MV-4-11 (cell line): ENCODE results near the gene HYAL2.

Experiments used
- DNase-seq: peaks from one replicate; lab custom pipeline; 2025; lab: John Stamatoyannopoulos, UW

HYAL2 gene

DNA sequence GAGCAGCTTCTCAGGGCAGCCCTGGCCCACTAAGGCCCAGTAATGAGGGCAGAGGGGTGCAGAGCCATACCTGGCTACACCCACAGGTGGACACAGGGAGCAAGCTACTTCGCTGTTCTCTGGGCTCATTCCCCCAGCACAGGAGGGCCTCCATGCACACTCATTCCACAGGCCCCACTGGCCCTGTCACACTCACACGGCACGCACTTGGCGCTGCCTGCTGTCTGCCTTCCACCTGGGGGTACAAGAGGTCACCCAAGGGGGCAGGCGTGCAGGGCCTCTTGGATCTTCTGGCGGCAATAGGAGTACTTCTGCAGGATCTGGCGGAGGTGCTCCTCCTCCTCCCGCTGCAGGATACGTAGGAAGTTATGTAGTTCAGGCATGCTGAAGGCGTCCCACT is 7.8 kb upstream of the HYAL2 start:
- DNase-seq: no peak

- DNase-seq: peak; percentile 95
Measured at GRCh38 chr3:50327943-50328691, 5.6 kb upstream of the HYAL2 start, which contains the start of gene TUSC2. Gene TUSC2 (minus strand): TSS chr3:50328223. CDS start chr3:50328099, 124 bp downstream.

DNA sequence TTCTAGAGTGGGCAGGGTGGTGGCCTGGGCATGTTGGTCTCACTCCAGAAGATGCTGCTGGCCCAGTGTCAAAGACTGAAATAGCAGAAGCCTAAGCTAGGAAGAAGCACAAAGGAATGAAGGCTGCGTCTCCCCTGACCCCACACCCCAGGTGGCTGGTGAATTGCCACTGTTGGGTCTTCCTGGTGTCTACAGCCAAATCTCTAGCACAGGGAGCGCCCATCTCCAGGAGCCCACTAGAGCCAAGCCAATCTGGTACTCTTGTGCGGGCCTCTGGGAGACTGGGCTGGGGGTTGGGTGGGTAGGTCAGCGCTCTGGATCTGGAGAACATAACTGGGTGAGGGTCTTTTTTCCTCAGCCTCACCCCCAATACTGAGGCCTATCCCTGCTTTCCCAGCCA is 4.6 kb upstream of the HYAL2 start:
- DNase-seq: no peak

DNA sequence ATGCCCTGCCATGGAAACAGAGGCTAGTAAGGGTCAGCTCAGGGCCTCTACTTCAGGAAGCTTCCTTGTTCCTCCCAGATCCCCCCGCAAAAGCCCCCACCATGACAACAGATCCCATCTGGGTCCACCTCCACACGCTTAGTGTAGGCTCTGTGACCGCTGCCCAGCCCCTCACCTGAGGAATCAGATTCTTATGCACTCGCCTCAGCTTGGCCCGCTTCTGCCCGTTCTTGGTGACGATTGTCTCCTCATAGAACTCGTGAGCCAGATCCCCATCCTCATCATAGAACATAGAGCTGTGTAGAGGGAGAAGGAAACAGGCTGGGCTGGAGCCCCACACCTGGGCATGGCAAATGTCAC is 3.6 kb upstream of the HYAL2 start:
- DNase-seq: no peak

DNA sequence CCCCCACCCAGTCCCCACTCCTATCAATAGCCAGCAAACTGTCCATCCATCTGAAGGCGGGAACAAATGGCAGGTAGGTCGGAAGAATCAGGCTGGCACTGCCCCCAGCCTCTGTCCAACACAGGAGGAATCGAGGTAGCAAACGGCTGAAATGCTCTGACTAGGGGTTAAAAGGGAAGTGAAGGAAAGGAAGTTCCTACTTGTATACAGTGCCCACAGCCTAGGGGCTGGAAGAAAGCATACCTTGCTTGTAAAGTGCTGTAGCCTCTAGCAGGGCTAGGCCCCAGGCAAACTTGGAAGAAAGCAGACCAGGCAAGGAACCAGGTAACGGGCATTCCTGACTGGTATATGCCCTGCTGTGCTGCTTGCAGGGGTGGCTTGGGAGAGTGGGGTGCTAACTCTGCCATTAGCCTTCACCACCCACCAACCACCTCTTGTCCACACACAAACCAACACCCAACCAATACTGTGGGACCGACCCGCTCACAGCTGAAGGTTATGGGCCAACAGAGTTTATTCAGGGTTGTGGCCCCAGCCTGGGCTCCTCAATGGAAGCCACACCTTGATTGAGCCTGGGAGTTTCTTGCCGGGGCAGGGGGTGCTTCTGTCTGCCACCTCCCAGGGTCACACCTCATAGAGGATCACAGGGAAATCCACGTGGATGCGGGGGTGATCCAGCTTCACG is 3.1 kb upstream of the HYAL2 start:
- DNase-seq: no peak

- DNase-seq: no peak
Measured at GRCh38 chr3:50325113-50325480, 2.6 kb upstream of the HYAL2 start.

DNA sequence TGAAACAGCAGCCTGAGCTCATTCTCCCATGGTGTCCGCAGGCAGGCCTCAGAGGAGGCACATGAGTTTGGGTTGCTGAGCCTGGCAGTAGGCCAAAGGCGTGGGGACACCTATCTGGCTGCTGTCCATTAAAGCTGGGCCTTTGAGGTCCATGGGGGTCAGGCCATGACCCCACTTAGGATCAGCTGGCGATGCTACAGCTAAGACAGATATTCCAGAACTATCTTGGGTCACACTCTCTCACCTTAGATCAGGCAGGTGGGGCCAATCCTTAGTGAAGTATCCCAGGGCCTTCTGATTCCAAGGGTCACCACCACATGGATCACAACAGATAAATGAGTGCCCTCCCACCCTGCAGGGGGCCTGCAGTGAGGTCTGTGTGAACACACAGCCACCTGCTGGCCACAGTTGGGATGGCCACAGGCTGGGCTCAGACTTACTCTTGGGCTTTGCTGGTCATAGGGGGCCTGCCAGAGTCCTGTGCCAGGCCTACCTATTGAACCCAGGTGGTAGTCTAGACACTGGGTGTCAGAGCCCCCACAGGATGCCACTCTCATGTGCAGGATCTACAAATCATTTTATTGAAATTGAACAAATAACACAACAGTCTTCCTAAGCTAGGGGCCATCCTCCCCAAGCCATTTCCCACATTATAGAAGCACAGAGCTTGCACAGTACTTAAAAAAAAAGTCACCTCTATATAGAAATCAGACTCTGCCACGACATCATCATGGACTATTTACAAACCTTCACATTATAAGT is 2.0 kb upstream of the HYAL2 start:
- DNase-seq: peak; percentile 46

DNA sequence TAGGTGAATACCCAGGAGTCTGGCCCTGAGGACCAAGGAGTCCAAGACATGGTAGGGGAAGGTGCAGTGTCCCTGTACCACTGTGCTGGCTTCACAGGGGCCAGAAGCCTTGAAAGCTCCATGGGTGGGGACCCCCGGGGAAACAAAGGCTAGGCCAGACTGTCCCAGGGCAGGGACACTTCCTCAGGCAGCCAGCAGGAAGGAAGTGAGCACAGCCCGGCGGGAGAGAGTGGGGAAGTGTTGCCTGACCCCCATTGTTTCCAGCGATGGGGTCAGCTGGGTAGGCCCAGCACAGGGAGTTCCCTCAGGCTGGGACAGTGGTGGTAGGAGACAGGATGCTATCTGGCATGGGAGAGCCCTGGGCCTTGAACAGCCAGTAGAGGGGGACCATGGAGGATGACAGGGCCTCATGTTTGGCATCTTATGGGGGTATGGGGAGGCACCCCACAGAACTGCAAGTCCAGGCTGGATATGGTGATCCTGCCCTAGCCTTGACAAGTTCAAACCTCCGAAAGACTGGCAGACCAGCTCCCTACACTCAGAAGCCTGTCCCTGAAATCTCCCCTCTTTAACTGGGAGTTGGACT is 1.2 kb upstream of the HYAL2 start:
- DNase-seq: no peak

GRCh38 chr3:50323092-50323600 is 601 bp upstream of the HYAL2 start:
- no peak for DNase-seq

- DNase-seq: no peak
Measured at GRCh38 chr3:50322115-50322385, 495 bp downstream of the HYAL2 start.

DNA sequence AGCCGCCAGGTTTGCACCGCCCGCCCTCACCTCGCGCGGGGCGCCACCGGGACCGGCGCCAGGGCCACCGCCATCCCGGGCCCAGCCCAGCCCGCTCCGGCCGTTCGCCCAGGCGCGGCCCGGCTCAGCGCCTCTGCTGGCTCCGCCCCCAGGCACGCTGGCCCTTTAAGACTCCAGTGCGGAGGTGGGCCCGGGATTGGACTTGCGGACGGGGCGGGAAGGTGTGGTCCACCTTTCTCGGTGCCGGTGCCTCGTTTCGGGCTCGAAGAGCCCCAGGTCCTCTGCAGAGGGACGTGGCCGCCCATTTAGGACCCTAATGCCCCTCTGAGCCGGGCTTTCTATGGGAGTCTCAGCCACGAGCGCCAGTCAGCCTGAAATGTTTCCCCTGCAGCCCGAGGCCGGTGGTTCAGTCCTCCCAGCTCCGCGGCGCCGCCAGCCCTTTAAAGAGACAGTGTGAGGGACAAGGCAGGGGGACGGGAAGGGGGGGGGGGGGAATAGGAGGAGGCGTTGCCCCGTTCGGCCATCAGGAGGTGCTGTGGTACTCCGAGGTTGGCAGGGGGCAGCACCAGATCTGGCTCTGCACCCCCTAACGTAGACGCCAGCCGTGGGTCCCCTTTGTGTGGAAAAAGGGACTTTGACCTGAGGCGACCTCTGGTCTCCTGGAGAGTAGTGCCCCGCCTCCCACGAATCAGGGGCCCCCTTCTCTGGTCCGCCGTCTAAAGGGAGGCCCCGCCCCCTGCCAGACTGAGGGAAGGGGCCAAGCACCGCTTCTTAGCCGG is 1.0 kb downstream of the HYAL2 start:
- peak; percentile 78 for DNase-seq

GRCh38 chr3:50320853-50321335 is 1.7 kb downstream of the HYAL2 start:
- peak; percentile 29 for DNase-seq

DNA sequence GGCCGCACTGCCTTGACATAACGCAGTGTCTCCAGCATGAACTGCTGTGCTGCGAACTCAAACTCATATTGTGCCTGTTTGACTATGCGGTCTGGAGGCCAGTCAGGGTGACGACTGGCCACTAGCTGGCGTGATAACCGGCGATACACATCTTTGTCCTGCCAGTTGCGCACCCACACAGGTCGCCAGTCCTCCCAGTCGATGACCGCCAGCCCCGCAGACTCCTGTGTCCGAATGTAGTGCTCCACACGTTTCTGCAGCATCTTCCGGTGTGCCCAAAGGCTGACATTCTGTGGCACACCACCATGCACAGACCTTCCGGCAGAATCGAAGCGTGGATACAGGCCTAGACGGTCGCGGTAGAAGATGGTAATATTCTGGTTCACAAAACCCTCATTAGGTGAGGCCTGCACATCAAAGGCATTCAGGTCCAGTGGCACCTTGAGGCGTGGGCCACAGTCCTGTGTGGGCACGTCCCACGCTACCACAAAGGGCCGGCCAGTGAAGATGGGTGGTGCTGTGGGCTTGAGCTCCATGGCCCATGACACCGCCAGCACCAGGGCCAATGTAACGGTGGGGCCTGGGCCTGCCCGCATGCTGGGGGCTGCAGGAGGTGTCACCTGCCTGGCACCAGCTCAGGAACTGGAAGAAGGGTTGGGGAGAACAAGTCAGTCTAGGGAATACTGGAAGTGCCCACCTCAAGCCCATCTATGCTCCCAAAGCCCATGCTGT is 2.5 kb downstream of the HYAL2 start:
- DNase-seq: no peak

GRCh38 chr3:50319181-50319893 is 3.2 kb downstream of the HYAL2 start:
- no peak for DNase-seq

GRCh38 chr3:50318615-50319014 is 3.9 kb downstream of the HYAL2 start:
- no peak for DNase-seq

GRCh38 chr3:50318163-50318562 is 4.4 kb downstream of the HYAL2 start:
- DNase-seq: no peak

DNA sequence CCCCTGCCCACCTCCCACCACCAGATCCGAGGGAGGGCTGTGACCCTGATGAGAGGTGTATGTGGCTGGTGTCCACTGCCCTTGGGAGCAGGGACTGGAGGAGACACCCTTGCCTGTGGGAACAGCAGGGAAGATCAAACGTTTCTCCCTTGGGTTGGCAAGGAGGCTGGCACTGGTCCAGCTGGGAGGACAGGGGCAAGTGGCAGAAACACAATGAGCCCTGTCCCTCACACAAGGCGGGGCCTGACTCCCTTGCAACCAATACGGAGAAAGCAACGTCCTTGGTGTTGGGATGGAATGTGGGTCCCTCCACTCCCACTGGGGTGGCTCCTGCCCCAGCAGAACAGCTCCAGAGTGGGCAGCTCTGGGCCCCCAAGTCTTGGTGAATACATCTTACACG is 5.2 kb downstream of the HYAL2 start:
- DNase-seq: no peak

DNA sequence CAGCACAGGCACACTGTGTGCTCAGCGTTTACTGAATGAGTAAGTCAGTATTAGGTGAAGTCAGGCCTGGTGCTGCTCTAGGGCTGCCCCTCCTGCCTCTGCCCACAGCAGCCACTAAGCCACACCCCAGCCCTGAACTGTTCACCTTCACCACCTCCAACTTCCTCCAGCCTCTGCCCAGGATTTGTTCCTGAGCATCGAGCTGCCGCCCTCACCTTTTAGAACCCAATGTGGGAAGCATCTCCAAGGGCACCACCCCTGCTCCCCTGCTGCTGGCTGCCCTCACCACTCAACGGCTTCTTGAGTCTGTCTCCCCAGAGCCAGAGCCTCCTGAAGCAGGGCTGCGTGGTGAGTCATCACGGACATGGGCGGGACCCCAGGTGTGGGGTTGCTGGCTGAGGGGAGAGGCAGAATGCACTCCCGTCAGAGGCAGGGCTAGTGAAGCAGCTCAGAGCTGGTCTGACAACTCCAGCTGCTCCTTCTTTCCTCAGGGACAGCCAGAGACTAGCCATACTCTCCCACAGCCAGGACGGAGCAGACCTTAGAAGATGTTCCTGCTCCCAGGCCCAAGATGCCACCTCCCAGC is 5.8 kb downstream of the HYAL2 start:
- no peak for DNase-seq

GRCh38 chr3:50314816-50315215 is 7.7 kb downstream of the HYAL2 start:
- no peak for DNase-seq

DNA sequence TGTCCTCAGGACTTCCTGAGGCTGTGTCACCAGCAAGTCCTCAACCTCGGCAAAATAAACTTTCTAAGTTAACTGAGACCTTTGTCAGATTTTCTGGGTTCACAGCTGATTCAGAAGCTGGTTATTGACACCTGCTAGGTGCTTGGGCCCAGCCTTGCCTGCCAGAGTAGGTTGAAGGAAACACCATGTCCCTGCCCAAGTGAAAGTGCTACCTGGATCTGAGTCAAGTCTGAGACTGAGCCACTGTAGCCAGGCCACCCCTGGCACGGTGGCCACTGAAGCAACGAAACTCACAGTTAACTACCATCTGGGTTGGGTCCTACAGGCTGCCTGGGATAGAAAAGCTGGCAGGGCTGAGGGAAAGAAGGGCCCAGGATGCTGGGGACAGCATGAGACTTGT is 8.2 kb downstream of the HYAL2 start:
- no peak for DNase-seq
